Mammary epithelial cell (primary cell): Measurements from ENCODE around the gene RILPL1.

ENCODE experiments used
- EZH2 ChIP-seq: IDR thresholded peaks from 2 replicates; pipeline ENCODE4 v1.6.1; 2012; ENCODE audit warnings: low read length, inconsistent platforms, borderline replicate concordance
- TF ChIP-seq, protein P1 (sequence below), 2 donors: IDR thresholded peaks in 1 of 2; conservative IDR thresholded peaks in 1 of 2; 2 replicates each; pipeline ENCODE4 v1.5.1; 2011 to 2012; ENCODE audit warnings: inconsistent platforms in 2 of 2, low read length in 2 of 2, mild to moderate bottlenecking in 2 of 2, control low read depth in 1 of 2, low read depth in 1 of 2; ENCODE audit not compliant: insufficient read depth in 1 of 2; ENCODE audit errors: extremely low read depth in 1 of 2

DNA sequence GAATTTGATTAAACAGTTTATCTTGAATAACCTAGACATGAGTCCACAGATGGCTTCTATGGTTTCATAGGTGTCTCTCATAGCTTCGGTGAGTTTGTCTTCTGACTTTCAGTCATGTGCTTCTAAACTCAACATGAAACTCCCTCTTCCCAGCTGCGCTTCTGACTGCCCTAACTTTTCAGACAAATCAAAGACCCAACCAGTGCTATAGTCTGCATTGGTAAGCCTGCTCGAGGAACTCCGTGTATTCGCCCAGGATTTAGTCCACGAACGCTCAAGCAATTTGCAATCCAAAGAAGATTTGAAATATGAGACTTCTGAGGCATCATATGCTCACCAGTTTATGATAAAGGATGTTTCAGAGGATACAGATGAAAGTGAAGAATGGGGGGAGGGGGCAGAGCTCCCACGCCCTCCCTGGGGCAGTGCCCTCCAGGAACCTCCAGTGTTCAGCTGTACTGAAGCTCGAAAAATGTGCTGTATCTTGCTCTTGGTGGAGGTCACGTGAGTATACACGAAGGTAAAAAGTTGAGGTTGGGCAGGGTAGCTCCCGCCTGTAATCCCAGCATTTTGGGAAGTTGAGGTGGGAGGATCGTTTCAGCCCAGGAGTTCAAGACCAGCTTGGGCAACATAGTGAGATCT lies 91.9 kb downstream of the RILPL1 start:
- TF ChIP-seq, protein P1, sequence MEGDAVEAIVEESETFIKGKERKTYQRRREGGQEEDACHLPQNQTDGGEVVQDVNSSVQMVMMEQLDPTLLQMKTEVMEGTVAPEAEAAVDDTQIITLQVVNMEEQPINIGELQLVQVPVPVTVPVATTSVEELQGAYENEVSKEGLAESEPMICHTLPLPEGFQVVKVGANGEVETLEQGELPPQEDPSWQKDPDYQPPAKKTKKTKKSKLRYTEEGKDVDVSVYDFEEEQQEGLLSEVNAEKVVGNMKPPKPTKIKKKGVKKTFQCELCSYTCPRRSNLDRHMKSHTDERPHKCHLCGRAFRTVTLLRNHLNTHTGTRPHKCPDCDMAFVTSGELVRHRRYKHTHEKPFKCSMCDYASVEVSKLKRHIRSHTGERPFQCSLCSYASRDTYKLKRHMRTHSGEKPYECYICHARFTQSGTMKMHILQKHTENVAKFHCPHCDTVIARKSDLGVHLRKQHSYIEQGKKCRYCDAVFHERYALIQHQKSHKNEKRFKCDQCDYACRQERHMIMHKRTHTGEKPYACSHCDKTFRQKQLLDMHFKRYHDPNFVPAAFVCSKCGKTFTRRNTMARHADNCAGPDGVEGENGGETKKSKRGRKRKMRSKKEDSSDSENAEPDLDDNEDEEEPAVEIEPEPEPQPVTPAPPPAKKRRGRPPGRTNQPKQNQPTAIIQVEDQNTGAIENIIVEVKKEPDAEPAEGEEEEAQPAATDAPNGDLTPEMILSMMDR (conservative IDR thresholded peaks at IDR 0.05 in 1 of 2, IDR thresholded peaks at IDR 0.05 in 1 of 2; ENCODE audit: extremely low read depth in 1 of 2, insufficient read depth in 1 of 2, low read depth in 1 of 2, low read length in 2 of 2) = no peak
- no peak for TF ChIP-seq EZH2
